ENCODE data around the gene ROR1. TPM values are rescaled to one million over a fixed set of nuclear protein-coding genes. Genes with fewer than 3 reads are reported as not detected.

Gene ROR1
- total RNA-seq, 1 experiment from 2014 or later = 56.3 TPM

- TF ChIP-seq ATF6 (CRISPR knock-in tag; IDR thresholded peaks at IDR 0.05) = no peak
- TF ChIP-seq E2F1 (CRISPR knock-in tag; IDR thresholded peaks at IDR 0.05) = no peak
- no peak for TF ChIP-seq ZNF263 (CRISPR knock-in tag; IDR thresholded peaks at IDR 0.05; ENCODE audit: low read depth)
- no peak for TF ChIP-seq ZBTB21 (CRISPR knock-in tag; IDR thresholded peaks at IDR 0.05; ENCODE audit: borderline replicate concordance)
- TF ChIP-seq SP1 (CRISPR knock-in tag; conservative IDR thresholded peaks at IDR 0.05) = no peak
- TF ChIP-seq CREM (CRISPR knock-in tag; IDR thresholded peaks at IDR 0.05) = no peak
These were observed 278.0 kb downstream of the ROR1 start (continued) for GRCh38 chr1:64051796-64052195.

- ChIA-PET POLR2A (interaction anchor here (0.6 kb wide), 1 partner anchor 687 kb away, joined by 4 read pairs; no protein-coding TSS in a partner anchor), CTCF (no interaction called here)
- Mint-ChIP-seq H3K9me3 (no peaks in the 10 kb centered on the region), H3K27ac (no peak overlapping the region), H3K36me3 (peaks cover 14% of the 10 kb centered on the region), H3K4me1 (peaks cover 8% of the 10 kb centered on the region; the same call in 1 of the 2 replicates), H3K27me3 (ENCODE audit: low read depth) (no peaks in the 10 kb centered on the region), H3K4me3 (no peak overlapping the region)
- no peak for ATAC-seq
- no peak for TF ChIP-seq E2F1 (CRISPR knock-in tag; IDR thresholded peaks at IDR 0.05)
- TF ChIP-seq SMAD3 (CRISPR knock-in tag; IDR thresholded peaks at IDR 0.05; ENCODE audit: borderline replicate concordance) = no peak
- TF ChIP-seq MYBL2 (CRISPR knock-in tag; IDR thresholded peaks at IDR 0.05) = no peak
- TF ChIP-seq RORB (CRISPR knock-in tag; IDR thresholded peaks at IDR 0.05) = no peak
- no peak for TF ChIP-seq ZNF416 (CRISPR knock-in tag; IDR thresholded peaks at IDR 0.05)
- TF ChIP-seq ATF6 (CRISPR knock-in tag; IDR thresholded peaks at IDR 0.05) = no peak
- TF ChIP-seq SOX15 (CRISPR knock-in tag; IDR thresholded peaks at IDR 0.05) = no peak
- no peak for DNase-seq (ENCODE audit: low spot score)
These were observed 279.0 kb downstream of the ROR1 start for GRCh38 chr1:64052777-64053176.

- Mint-ChIP-seq H3K27me3 (ENCODE audit: low read depth) (peaks cover 22% of the 10 kb centered on the region), H3K9me3 (no peaks in the 10 kb centered on the region), H3K4me3 (no peak overlapping the region), H3K36me3 (peaks cover 12% of the 10 kb centered on the region), H3K27ac (no peak overlapping the region), H3K4me1 (peaks cover 14% of the 10 kb centered on the region)
- no peak for DNase-seq (ENCODE audit: low spot score)
- CTCF ChIA-PET = no interaction called here
- POLR2A ChIA-PET = interaction anchor here (0.6 kb wide), 1 partner anchor 12 kb away, joined by 5 read pairs; no protein-coding TSS in a partner anchor
- no peak for TF ChIP-seq ZBTB43 (CRISPR knock-in tag; IDR thresholded peaks at IDR 0.05)
- no peak for TF ChIP-seq RORB (CRISPR knock-in tag; IDR thresholded peaks at IDR 0.05)
- no peak for ATAC-seq
These were observed 281.5 kb downstream of the ROR1 start for GRCh38 chr1:64055310-64055709.

GRCh38 chr1:64059556-64059955 lies 285.7 kb downstream of the ROR1 start:
- CTCF ChIA-PET = no interaction called here
- no peak for TF ChIP-seq NR2C2 (CRISPR knock-in tag; IDR thresholded peaks at IDR 0.05)
- no peak for TF ChIP-seq TEAD4 (CRISPR knock-in tag; IDR thresholded peaks at IDR 0.05)
- no peak for TF ChIP-seq ZNF281 (CRISPR knock-in tag; IDR thresholded peaks at IDR 0.05)

More at GRCh38 chr1:64059556-64059955, 285.7 kb downstream of the ROR1 start:
- Mint-ChIP-seq H3K9me3 (no peaks in the 10 kb centered on the region), H3K36me3 (peaks cover 9% of the 10 kb centered on the region; the same call in 1 of the 2 replicates), H3K4me1 (peaks cover 25% of the 10 kb centered on the region), H3K4me3 (no peak overlapping the region), H3K27me3 (ENCODE audit: low read depth) (peaks cover 43% of the 10 kb centered on the region), H3K27ac (no peak overlapping the region)
- no peak for ATAC-seq
- POLR2A ChIA-PET = interaction anchor here (0.7 kb wide), 1 partner anchor 263 kb away, joined by 3 read pairs; no protein-coding TSS in a partner anchor
- no peak for DNase-seq (ENCODE audit: low spot score)
